GM12875 (cell line): ENCODE results near the gene EGFLAM.

ENCODE experiments used
- H3K4me3 ChIP-seq: one replicate; pipeline ENCODE4 v1.5.1; 2011; ENCODE audit warnings: low read depth, low read length, control low read depth
- CTCF ChIP-seq: IDR thresholded peaks from 2 replicates; pipeline ENCODE4 v1.5.1; 2011; ENCODE audit warnings: low read depth, mild to moderate bottlenecking, control low read depth, inconsistent platforms, low read length, moderate library complexity, borderline replicate concordance; ENCODE audit not compliant: insufficient read depth

EGFLAM gene

GRCh38 chr5:38445374-38446028 lies 187.1 kb downstream of the EGFLAM start:
- no peak for TF ChIP-seq CTCF
- H3K4me3 ChIP-seq, result no peak overlapping the region

GRCh38 chr5:38446029-38446522 lies 187.7 kb downstream of the EGFLAM start:
- no peak for TF ChIP-seq CTCF
- no peak overlapping the region for H3K4me3 ChIP-seq

GRCh38 chr5:38447056-38447455 lies 188.7 kb downstream of the EGFLAM start:
- TF ChIP-seq CTCF, result no peak
- H3K4me3 ChIP-seq, result no peak overlapping the region

GRCh38 chr5:38447786-38448185 lies 189.4 kb downstream of the EGFLAM start:
- H3K4me3 ChIP-seq, result no peak overlapping the region
- TF ChIP-seq CTCF, result no peak

GRCh38 chr5:38448568-38449350 lies 190.4 kb downstream of the EGFLAM start:
- no peak for TF ChIP-seq CTCF
- H3K4me3 ChIP-seq, result no peak overlapping the region

- TF ChIP-seq CTCF, result no peak
- no peak overlapping the region for H3K4me3 ChIP-seq
Observed at GRCh38 chr5:38450627-38451026, 192.3 kb downstream of the EGFLAM start.

GRCh38 chr5:38451074-38451725 lies 192.8 kb downstream of the EGFLAM start:
- no peak for TF ChIP-seq CTCF
- no peak overlapping the region for H3K4me3 ChIP-seq
